GOT3 (cell line): Measurements from ENCODE around the gene MASP2.
A peak's percentile ranks its signal among the peaks of the same experiment; 100 is the strongest.
"Not testable (repeated sequence)": the region's sequence is repeated elsewhere in the genome, so short reads cannot be mapped to it uniquely, and the experiment has no call there.

Experiments used
- DNase-seq: peaks from one replicate; lab custom pipeline; 2025; ENCODE audit warnings: mixed read lengths; lab: John Stamatoyannopoulos, UW

MASP2 gene

DNA sequence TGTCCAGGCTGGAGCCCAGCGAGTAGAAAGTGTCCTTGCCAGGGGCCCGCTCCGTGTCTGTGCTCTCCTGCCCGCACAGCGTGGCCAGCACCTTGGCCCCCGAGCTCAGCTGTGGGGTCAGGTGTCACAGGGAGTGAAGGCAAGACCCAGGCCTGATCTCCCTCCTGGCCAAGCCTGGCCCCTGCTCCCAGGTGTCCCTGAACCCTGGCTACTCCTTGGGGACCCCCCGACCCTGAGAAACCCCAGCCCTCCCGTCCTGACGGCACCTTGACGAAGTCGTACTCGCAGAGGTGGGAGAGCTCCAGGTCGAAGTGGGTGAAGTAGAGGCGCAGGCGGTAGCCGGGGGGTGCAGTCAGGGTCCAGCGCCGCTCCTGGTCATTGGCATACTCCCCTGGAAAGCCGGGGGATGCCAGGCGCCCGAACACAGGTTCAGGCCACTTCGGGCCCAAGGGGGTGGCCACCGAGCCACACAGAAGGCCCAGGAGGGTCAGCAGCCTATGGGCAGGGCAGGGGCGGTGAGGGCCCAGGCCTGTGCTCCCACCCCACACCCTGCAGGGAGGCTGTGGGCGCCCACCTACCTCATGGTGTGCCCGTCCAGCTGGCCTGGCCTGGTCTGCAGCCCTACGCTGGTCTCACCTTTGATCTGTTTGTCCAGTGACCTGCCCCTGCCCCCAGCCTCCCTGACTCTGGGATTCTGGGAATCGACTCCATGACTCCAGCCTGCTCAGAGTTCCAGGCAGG is at the start of gene MASP2:
TSS of gene MASP2 (minus strand) at position 615 of the 741 bp plus-strand sequence. CDS start at position 583, 32 bp downstream.
- no peak for DNase-seq

DNA sequence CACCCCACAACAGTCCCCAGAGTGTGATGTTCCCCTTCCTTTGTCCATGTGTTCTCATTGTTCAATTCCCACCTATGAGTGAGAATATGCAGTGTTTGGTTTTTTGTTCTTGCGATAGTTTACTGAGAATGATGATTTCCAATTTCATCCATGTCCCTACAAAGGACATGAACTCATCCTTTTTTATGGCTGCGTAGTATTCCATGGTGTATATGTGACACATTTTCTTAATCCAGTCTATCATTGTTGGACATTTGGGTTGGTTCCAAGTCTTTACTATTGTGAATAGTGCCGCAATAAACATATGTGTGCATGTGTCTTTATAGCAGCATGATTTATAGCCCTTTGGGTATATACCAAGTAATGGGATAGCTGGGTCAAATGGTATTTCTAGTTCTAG is 36.7 kb upstream of the MASP2 start:
- not testable (repeated sequence) for DNase-seq

DNA sequence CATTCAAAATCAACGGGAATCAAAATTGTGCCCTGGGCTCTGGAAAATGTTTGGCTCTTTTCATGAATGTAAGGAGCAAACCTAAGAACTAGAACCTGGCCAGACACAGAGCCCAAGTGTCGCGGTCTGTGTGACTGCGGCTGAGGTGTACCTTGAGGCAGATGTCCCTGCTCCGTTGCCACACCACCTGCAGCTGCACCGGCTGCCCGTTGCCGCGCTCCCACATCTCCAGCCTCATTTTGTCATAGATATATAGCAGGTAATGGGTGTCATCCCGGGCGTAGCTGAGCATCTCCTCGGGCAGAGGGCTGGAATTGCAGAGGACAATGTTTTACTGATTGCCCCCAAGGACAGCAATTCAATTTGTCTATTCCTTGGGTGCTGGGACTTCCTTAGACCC is 33.9 kb upstream of the MASP2 start:
- DNase-seq: no peak

DNA sequence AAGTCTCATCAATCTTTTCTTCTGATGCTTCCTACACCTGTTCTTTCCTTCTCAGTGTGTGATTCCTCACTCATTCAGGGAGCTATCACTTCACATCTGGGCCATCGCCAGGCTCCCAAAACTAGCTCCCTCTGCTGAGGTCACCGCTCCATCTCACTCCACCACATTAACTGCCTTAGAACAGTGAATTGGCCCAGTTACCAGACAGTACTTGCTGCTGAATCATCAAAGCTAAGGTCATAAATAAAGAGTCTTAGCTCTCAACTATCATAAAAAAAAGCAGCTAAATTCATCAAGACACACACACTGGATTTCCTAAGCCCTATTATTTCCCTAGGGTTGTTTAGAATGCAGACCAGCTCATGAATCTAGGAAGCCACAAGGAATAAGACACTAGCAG is 31.6 kb upstream of the MASP2 start:
- no peak for DNase-seq

DNA sequence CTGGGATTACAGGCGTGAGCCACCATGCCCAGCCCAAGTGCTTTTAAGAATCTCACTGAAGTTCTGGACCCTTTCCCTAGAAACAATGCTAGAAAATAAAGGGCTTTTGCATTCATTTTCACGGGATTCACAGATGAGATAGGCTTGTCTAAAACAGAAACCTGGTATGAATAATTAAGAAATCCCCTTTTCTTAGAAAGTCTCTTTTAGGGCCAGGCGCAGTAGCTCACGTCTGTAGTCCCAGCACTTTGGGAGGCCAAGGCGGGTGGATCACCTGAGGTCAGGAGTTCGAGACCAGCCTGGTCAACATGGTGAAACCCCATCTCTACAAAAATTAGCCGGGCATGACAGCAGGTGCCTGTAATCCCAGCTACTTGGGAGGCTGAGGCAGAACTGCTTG is 26.4 kb upstream of the MASP2 start:
- DNase-seq: not testable (repeated sequence)

- DNase-seq: no peak
Measured at GRCh38 chr1:11072216-11072917, 25.3 kb upstream of the MASP2 start.

DNA sequence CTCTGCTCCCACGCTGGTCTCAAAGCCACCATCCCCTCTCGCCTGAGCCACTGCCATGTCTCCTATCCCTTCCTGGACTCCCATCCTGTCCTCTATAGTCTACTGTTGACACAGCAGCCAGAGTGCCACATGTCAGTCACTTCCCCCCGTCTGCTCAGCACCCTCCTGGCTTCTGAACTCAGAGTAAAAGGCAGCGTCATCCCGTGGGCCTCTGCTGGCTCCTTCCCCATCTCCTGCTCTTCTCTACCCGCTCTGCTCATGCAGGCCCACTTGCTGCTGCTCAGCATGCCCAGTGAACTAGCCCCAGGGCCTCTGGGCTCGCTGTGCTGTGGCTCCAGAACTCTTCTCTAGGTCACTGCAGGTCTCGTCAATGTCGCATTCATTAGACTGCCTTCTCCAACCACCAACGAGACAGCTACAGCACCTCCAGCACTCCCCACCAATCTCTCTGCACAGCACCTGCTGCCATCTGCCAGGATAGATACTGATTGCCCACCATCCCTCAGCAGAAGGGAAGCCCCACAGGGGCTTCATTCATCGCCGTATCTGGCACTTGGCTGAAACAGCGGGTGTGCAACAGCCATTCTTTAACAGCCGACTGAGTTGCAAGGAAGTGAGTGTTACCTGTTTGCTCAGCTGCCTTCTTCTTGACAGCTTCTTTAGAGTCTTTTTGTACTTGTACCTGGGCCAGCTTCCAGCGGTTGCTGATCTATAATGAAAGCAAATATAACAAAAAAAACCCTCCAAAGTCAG is 24.6 kb upstream of the MASP2 start:
- no peak for DNase-seq

DNA sequence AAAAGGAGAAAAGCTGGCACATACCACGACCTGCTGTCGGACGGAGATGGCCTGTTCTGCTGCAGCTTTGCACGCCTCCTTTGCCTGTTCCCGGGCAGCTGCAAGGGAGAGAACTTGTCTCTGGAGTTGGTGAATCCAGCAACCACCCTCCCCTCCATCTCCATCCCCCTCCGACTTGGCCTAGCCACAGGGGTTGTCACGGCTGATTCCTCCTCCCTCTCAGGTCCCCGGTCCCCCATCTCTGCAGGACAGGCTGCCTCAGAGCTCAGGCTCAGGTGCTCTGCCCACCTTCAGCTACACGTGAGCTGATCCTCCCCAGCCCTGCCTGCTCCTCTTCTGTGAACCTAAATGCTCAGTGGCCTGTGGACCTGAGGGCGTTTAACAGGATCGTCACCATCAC is 23.8 kb upstream of the MASP2 start:
- DNase-seq: no peak

DNA sequence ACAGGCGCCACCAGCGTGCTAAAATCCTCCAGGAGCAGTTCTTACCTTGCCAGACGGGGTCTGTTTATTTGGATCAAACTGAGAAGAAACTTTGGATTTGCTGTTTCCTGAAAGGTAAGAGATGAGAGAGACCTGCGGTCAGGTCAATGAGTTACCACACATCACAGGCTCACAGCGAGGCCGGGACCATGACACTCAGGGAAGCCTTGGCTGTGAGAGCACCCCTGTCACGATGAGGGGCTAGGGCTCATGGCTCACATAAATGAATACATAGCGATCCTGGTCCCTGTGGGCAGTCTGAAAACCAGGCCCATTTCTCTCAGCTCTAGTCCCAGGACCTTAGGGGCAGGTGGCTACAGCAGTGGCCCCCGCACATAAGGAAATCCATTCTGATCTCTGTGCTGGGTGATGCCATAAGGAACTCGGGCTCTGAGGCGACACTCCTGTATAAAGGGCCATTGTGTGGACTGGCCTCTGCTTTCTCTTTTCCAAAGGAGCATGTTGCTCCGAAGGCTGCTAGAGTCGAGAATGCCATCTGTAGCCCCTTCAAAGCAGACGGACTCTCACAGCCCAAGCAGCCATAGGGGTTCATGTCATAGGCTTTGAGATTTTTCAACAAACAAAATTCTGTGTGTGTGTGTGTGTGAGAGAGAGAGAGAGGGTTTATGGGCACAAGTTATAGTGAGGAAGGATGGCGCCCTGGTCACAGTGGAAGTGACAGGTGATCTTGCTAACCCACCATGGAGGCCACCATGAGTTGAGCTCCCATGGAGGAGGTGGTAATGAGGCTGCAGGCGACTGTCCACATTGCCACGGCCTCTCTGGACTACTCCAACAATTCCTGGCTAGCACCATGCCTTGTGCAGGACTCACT is 21.8 kb upstream of the MASP2 start:
- no peak for DNase-seq

DNA sequence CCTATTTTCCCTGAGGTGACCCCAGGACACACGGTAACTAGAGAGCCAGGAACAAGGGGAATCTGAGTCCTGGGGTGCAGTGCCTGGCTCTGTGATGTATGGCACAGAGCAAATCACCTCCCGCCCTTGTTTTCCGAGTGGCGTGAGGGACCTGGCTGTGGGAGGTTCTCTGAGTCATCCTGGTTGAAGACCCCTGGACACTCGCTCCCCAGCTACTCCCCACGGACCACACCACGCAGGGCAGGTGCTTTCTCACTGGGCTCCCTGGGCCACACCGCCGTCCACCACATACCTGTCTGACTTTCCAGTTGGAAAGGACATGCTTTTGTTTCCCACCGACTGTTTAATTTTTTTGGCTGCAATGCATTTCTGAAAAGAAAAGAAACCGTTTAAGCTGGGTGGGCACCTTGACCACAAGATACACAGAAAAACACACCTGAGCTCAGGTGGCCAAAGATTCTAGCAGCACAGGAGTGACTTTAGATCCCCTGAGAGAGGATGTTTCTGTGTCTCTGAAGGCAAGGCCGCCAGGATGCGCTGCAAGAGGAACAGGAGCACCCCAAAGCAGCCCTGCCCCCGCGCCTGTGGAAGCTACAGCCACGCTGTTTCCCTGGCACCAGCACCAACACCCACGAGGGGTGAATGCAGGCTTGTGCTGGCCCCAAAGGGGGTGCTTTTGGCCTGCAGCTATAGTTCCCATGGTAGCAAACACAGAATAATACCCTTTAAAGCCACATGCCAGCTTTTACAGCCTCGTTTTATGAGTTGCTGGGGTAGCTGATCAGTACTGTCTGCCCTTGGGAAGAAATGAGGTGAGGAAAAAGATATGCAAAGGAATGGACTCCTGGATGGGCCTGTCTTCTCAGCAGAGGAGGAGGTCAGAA is 20.9 kb upstream of the MASP2 start:
- no peak for DNase-seq

- DNase-seq: no peak
Measured at GRCh38 chr1:11065796-11066195, 18.8 kb upstream of the MASP2 start.

- no peak for DNase-seq
Measured at GRCh38 chr1:11064942-11065341, 17.9 kb upstream of the MASP2 start.

DNA sequence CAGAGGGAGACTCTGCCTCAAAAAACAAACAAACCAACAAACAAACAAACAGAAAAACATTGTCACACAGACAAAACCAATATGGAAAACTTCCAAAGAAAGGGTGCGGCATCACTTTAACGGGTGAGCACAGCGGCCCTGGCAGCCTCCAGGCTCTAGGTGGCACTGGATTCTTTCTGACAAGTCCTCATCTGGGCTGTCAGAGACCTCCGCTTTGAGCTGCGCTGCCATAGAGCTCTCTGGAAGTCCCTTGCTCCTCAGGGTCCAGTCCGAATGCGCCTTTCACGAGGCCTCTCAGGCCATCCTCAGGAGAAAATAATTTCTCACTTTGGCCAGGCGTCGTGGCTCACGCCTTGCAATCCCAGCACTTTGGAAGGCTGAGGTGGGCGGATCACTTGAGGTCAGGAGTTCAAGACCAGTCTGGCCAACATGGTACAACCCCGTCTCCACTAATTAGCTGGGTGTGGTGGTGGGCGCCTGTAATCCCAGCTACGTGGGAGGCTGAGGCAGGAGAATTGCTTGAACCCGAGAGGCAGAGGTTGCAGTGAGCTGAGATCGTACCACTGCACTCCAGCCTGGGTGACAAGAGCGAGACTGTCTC is 17.0 kb upstream of the MASP2 start:
- not testable (repeated sequence) for DNase-seq

- DNase-seq: no peak
Measured at GRCh38 chr1:11062965-11063401, 15.9 kb upstream of the MASP2 start.

DNA sequence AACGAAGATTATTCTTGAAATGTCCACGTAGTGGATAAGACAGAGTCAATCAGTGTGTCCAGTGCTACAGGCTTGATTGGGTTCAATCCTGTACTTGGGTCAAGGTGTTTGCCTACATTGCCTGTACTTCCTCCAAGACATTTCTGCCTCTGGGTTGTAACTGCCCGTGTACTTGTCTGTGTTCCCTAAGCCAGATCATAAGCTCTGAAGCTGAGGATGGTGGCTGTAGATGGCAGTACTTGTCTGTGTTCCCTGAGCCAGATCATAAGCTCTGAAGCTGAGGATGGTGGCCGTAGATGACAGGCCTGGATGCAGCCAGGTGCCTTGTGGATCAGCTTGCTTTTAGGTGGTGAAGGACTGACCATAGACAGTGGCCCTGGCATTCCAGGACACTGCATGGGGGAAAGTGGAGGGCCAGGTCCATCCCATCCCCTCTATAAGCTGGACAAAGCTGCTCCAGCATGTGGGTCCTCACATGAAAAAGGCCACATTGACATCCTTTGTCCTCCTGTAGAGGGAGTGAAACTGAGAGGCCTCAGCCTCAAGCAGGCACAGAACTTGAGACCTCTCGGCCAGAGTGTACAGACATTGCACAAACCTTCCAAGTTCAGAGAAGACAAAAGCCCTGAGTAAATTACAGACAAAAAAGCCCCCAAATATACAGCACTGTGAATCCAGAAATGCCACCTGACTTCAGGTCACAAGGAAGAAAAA is 14.8 kb upstream of the MASP2 start:
- DNase-seq: no peak

GRCh38 chr1:11059968-11060830 is 13.2 kb upstream of the MASP2 start, which contains the start of gene SRM:
SRM (minus strand) TSS chr1:11060018; CDS start chr1:11059943, 75 bp downstream.
- peak; percentile 63 for DNase-seq

DNA sequence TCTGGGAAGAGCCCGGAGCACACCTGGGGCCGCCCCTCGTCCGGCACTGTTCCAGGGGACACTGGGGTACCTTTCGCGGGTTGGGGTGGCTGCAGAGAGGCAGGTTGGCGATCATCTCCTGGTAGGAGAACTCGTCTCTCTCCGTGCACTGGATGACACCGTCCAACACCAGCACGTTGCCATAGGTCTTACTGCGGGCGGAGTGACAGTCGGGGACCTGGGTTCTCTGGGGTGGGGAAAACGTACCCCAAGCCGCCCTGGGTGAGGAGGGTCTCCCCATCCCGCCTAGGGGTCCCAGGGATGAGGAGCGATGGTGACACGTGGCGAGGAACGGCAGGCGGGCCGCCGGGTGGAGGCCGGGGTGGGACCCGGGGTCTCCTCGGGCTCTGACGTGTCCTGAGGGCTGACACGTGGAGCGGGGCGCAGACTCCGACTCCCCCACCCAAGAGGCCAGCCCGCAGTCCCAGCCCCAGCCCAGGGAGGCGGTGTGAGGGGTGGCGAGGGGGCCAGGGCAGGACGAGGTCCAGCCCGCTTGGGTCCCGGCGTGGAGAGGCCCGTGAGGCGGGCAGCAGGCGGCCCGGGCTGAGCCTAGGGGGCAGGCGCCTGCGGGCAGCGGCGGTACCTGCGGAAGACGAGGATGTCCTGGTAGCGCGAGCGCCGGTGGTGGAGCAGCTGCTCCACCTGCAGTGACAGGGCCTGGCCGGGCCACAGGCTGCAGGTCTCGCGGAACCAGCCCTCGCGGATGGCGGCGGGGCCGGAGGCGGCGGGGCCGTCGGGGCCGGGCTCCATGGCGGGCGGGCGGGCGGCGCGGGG is 12.3 kb upstream of the MASP2 start:
- DNase-seq: no peak
